ENCODE data around the gene SLC2A9. TPM values are rescaled to one million over a fixed set of nuclear protein-coding genes. Genes with fewer than 3 reads are reported as not detected.

Gene SLC2A9
- total RNA-seq, 1 donor from 2014 or later, result 4.8 TPM

GRCh38 chr4:9964879-9965278 is 56.4 kb downstream of the SLC2A9 start:
- no peak for TF ChIP-seq CTCF (IDR thresholded peaks at IDR 0.05; ENCODE audit: unreplicated experiment)
- peaks cover 4% of the 10 kb centered on the region for H3K36me3 Mint-ChIP-seq
- no peaks in the 10 kb centered on the region for H3K4me1 Mint-ChIP-seq
- H3K9me3 Mint-ChIP-seq, result peaks cover 22% of the 10 kb centered on the region
- no peak overlapping the region for H3K4me3 Mint-ChIP-seq
- DNase-seq (ENCODE audit: low spot score in 2 of 2, unreplicated experiment in 2 of 2), result no peak
- no peaks in the 10 kb centered on the region for H3K27me3 Mint-ChIP-seq (ENCODE audit: low read depth)
- H3K27ac Mint-ChIP-seq, result no peak overlapping the region

DNA sequence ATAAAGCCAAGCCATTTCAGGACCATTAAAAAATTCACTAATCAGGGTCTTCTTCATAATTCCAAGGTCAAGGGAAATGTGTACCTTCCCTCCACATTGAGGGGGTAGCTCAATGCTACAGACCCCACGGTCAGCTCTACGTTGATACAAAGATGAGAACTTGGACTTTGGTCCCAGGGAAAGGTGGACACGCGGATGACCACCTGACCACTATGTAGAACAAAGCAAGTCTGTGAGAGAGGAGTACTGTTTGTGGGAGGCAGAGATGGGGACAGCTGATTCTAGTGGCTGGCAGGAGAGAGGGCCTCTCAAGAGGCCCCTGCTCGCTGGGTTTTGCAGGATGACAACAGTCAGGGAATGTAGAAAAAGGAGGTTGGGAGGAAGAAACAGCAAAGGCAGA is 58.0 kb downstream of the SLC2A9 start:
- TF ChIP-seq CTCF (IDR thresholded peaks at IDR 0.05; ENCODE audit: unreplicated experiment), result no peak
- H3K4me1 Mint-ChIP-seq, result no peaks in the 10 kb centered on the region
- no peak for DNase-seq (ENCODE audit: low spot score in 2 of 2, unreplicated experiment in 2 of 2)
- H3K9me3 Mint-ChIP-seq, result peaks cover 21% of the 10 kb centered on the region
- no peak overlapping the region for H3K4me3 Mint-ChIP-seq
- H3K36me3 Mint-ChIP-seq, result no peaks in the 10 kb centered on the region
- H3K27ac Mint-ChIP-seq, result no peak overlapping the region
- no peaks in the 10 kb centered on the region for H3K27me3 Mint-ChIP-seq (ENCODE audit: low read depth)

- H3K4me3 Mint-ChIP-seq, result no peak overlapping the region
- no peak for TF ChIP-seq CTCF (IDR thresholded peaks at IDR 0.05; ENCODE audit: unreplicated experiment)
- no peaks in the 10 kb centered on the region for H3K27me3 Mint-ChIP-seq (ENCODE audit: low read depth)
- no peak for DNase-seq (ENCODE audit: low spot score in 2 of 2, unreplicated experiment in 2 of 2)
- H3K36me3 Mint-ChIP-seq, result no peaks in the 10 kb centered on the region
- H3K4me1 Mint-ChIP-seq, result no peaks in the 10 kb centered on the region
- H3K27ac Mint-ChIP-seq, result no peak overlapping the region
- peaks cover 26% of the 10 kb centered on the region for H3K9me3 Mint-ChIP-seq
Observed at GRCh38 chr4:9962611-9963314, 58.5 kb downstream of the SLC2A9 start.

- peaks cover 4% of the 10 kb centered on the region for H3K27me3 Mint-ChIP-seq (ENCODE audit: low read depth)
- H3K4me3 Mint-ChIP-seq, result no peak overlapping the region
- H3K4me1 Mint-ChIP-seq, result no peaks in the 10 kb centered on the region
- no peak for TF ChIP-seq CTCF (IDR thresholded peaks at IDR 0.05; ENCODE audit: unreplicated experiment)
- no peaks in the 10 kb centered on the region for H3K36me3 Mint-ChIP-seq
- H3K9me3 Mint-ChIP-seq, result peaks cover 12% of the 10 kb centered on the region
- no peak overlapping the region for H3K27ac Mint-ChIP-seq
- DNase-seq (ENCODE audit: low spot score in 2 of 2, unreplicated experiment in 2 of 2), result no peak
Observed at GRCh38 chr4:9954468-9954867, 66.8 kb downstream of the SLC2A9 start.

DNA sequence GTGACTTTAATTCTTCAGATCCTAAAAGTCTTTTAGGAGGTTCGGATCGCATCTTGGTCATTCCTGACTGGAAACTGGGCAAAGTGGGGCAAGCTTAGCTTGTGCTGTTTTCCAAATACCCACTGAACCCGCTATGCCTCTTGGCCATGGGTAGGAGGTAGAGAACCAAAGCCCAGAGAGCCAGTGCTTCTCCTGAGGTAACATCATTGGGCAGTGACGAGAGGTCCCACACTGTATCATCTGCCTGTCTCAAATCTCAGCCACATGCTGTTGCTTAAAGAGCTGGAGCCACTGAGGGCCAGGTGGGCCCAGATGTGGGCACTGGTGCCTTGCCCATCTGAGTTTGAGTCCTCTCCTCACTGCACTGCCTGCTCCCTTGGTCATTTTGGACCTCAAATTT is 68.2 kb downstream of the SLC2A9 start:
- Mint-ChIP-seq H3K27me3 (ENCODE audit: low read depth) (peaks cover 11% of the 10 kb centered on the region), H3K4me1 (no peaks in the 10 kb centered on the region), H3K36me3 (no peaks in the 10 kb centered on the region), H3K9me3 (peaks cover 5% of the 10 kb centered on the region), H3K27ac (no peak overlapping the region), H3K4me3 (no peak overlapping the region)
- DNase-seq (ENCODE audit: low spot score in 2 of 2, unreplicated experiment in 2 of 2), result no peak
- TF ChIP-seq CTCF (IDR thresholded peaks at IDR 0.05; ENCODE audit: unreplicated experiment), result no peak
